K562 (cell line): Measurements from ENCODE around the gene MAP3K12. TPM values are rescaled to one million over a fixed set of nuclear protein-coding genes. Genes with fewer than 3 reads are reported as not detected.

Experiments used
- ATAC-seq: fragments of 200-7000 bp; cut with Tn5 transposase; 3 replicates; pipeline ENCODE4 v1.9.1; 2020; ENCODE audit warnings: moderate library complexity
- BruUV-seq: library from RNA; stranded (reverse); fragments of 400-500 nt; replicated peaks from 2 replicates; lab custom pipeline; 2021; lab: Mats Ljungman, UMichigan
- CTCF ChIA-PET: fragments of 300-600 bp; formaldehyde crosslinking; extraction: SDS; loops from one replicate; lab custom pipeline; 2021; ENCODE audit warnings: low intra/inter-chr PET ratio; lab: Yijun Ruan, JAX
- POLR2A ChIA-PET: fragments of 300-600, 350-650 bp; sonication (Branson Sonifier 250); formaldehyde crosslinking; extraction: SDS; loops from one replicate; lab custom pipeline; 2021; ENCODE audit warnings: antibody characterized with exemption, inconsistent platforms; lab: Yijun Ruan, JAX
- DNase-seq, 4 experiments: peaks; one replicate each; pipeline versions ENCODE4 v3.0.0 to v3.0.0-alpha.2; 2011 to 2018; ENCODE audit warnings: low spot score in 3 of 4, mixed read lengths in 3 of 4; ENCODE audit errors: extremely low read depth in 1 of 4
- FAIRE-seq: peaks from 2 replicates; lab custom pipeline; 2011; peaks lifted over from hg19 to GRCh38; lab: Jason Lieb, UNC
- H2AFZ ChIP-seq: 2 replicates; pipeline ENCODE4 v1.6.0; 2011; ENCODE audit warnings: low read depth, low read length, control low read depth, inconsistent platforms
- H3K27ac ChIP-seq: fragments of 200-600 bp; 3 replicates; pipeline ENCODE4 v1.8.0; 2011; ENCODE audit warnings: low read depth, mild to moderate bottlenecking, control low read depth, inconsistent platforms, low read length, moderate library complexity, mixed read lengths; ENCODE audit errors: extremely low read depth
- H3K27me3 ChIP-seq, 2 experiments: fragments of 300-600 bp in 1 of 2; 2 replicates in 1 of 2; 3 replicates in 1 of 2; pipeline versions ENCODE4 v1.6.0 to v1.8.0; 2011; ENCODE audit warnings: inconsistent platforms in 2 of 2, low read length in 2 of 2, mild to moderate bottlenecking in 1 of 2, mixed read lengths in 1 of 2, moderate library complexity in 1 of 2; ENCODE audit not compliant: control insufficient read depth in 2 of 2, insufficient read depth in 2 of 2
- H3K36me3 ChIP-seq: fragments of 300-600 bp; 3 replicates; pipeline ENCODE4 v1.8.0; 2011; ENCODE audit warnings: mild to moderate bottlenecking, low read length, inconsistent platforms; ENCODE audit not compliant: control insufficient read depth, insufficient read depth
- H3K4me1 ChIP-seq, 2 experiments: fragments of 200-600 bp in 1 of 2; replicated peaks in 1 of 2; 2 replicates in 1 of 2; 3 replicates in 1 of 2; pipeline versions ENCODE4 v1.5.1 to v1.8.0; 2011; ENCODE audit warnings: inconsistent platforms in 2 of 2, low read length in 2 of 2, mild to moderate bottlenecking in 1 of 2, mixed read lengths in 1 of 2, moderate library complexity in 1 of 2; ENCODE audit not compliant: control insufficient read depth in 2 of 2, insufficient read depth in 2 of 2
- H3K4me2 ChIP-seq: 2 replicates; pipeline ENCODE4 v1.6.1; 2011; ENCODE audit warnings: low read length, control low read depth, inconsistent platforms, mixed read lengths; ENCODE audit not compliant: insufficient read depth
- H3K4me3 ChIP-seq: fragments of 200-600 bp; sonication (generic), shearing (Covaris generic); 2 replicates; pipeline ENCODE4 v1.5.1; 2016; ENCODE audit warnings: control low read depth, inconsistent platforms
- H3K79me2 ChIP-seq: fragments of 200-600 bp; 3 replicates; pipeline ENCODE4 v1.8.0; 2011; ENCODE audit warnings: low read length, inconsistent platforms; ENCODE audit not compliant: control insufficient read depth, insufficient read depth
- H3K9ac ChIP-seq, 2 experiments: 2 replicates each; pipeline versions ENCODE4 v1.6.0 to v1.6.1; 2011; ENCODE audit warnings: low read depth in 2 of 2, low read length in 2 of 2, control low read depth in 1 of 2, inconsistent platforms in 1 of 2, mild to moderate bottlenecking in 1 of 2, mixed read lengths in 1 of 2; ENCODE audit not compliant: insufficient read depth in 1 of 2
- H3K9me1 ChIP-seq: one replicate; pipeline ENCODE4 v1.6.0; 2011; ENCODE audit warnings: inconsistent platforms, mild to moderate bottlenecking, low read length, moderate library complexity; ENCODE audit not compliant: control insufficient read depth, insufficient read depth
- H3K9me3 ChIP-seq: replicated peaks from 2 replicates; pipeline ENCODE4 v1.5.1; 2011; ENCODE audit warnings: low read depth, low read length, inconsistent platforms; ENCODE audit not compliant: control insufficient read depth, insufficient read depth
- H4K20me1 ChIP-seq: replicated peaks from 2 replicates; pipeline ENCODE4 v1.6.1; 2011; ENCODE audit warnings: low read length, inconsistent platforms, mixed read lengths; ENCODE audit not compliant: control insufficient read depth, insufficient read depth
- HOXB6 ChIP-seq: fragments of 250-450 bp; sonication (Bioruptor Pico); IDR thresholded peaks from 2 replicates; pipeline ENCODE4 v1.5.1; 2022; ENCODE audit warnings: mild to moderate bottlenecking, borderline replicate concordance
- SIRT6 ChIP-seq: IDR thresholded peaks from one replicate; pipeline ENCODE4 v1.6.1; 2012; ENCODE audit warnings: low read depth, mild to moderate bottlenecking, control low read depth, inconsistent platforms, low read length, moderate library complexity
- WGBS: fragments of 100-300 bp; shearing (Covaris generic); methylation state at CpG from one replicate; pipeline ENCODE4 v1.1.6; 2016; ENCODE audit warnings: low coverage, mixed read lengths; ENCODE audit not compliant: insufficient coverage; ENCODE audit errors: missing lambda C conversion rate; 5-methylcytosine and 5-hydroxymethylcytosine counted together
- in situ Hi-C: fragments of 300-500 bp; cut with MboI; formaldehyde crosslinking; loops from 4 replicates; pipeline ENCODE4 v1.15.0; 2018; ENCODE audit warnings: inconsistent platforms, mixed read lengths
- intact Hi-C: fragments of 100-400 bp; cut with micrococcal nuclease; formaldehyde crosslinking; loops from 2 replicates; pipeline ENCODE4 v1.14.2; 2022
- polyA plus RNA-seq, 8 experiments: library from polyadenylated mRNA; depleted of rRNA in 4 of 8; stranded (reverse) in 5 of 8; unstranded in 3 of 8; fragments of >200 nt; fragmentation: Nextera tagmentation in 2 of 8; fragmentation: Illumina TruSeq in 1 of 8; extraction: Ambion mirVana in 2 of 8; extraction: Trizol in 1 of 8; gene quantifications; 2 replicates each; pipeline versions ENCODE4 v1.2.1 to v1.2.3, GENCODE V29; 2011 to 2014; ENCODE audit warnings: inconsistent platforms in 1 of 8, missing spikeins in 1 of 8
- total RNA-seq, 7 experiments: library from RNA; depleted of rRNA in 6 of 7; stranded (reverse); fragments of >200 nt in 6 of 7; fragmentation: Illumina TruSeq in 2 of 7; extraction: Trizol in 2 of 7; gene quantifications; 2 replicates each; pipeline versions ENCODE4 v1.2.1 to v1.2.3, GENCODE V29; 2011 to 2021; ENCODE audit warnings: low replicate concordance in 1 of 7
- TF ChIP-seq, protein P1 (sequence below): IDR thresholded peaks from 3 replicates; pipeline ENCODE4 v1.6.1; 2011; ENCODE audit warnings: borderline replicate concordance, mild to moderate bottlenecking, moderate library complexity; ENCODE audit not compliant: insufficient read length; ENCODE audit errors: extremely low read depth
- TF ChIP-seq, protein P2 (sequence below), 2 experiments: fragments of 450-650 bp; IDR thresholded peaks; 2 replicates each; pipeline ENCODE4 v1.6.1; 2018; ENCODE audit warnings: mild to moderate bottlenecking in 2 of 2, low read depth in 1 of 2; ENCODE audit not compliant: partially characterized antibody in 2 of 2

The MAP3K12 gene
- total and polyA plus RNA-seq, 9 of the 15 experiments (the other 6 are each of a cell fraction or from before 2014, with no cell fraction given), result 0.10 to 2.4 (median 1.6) TPM

DNA sequence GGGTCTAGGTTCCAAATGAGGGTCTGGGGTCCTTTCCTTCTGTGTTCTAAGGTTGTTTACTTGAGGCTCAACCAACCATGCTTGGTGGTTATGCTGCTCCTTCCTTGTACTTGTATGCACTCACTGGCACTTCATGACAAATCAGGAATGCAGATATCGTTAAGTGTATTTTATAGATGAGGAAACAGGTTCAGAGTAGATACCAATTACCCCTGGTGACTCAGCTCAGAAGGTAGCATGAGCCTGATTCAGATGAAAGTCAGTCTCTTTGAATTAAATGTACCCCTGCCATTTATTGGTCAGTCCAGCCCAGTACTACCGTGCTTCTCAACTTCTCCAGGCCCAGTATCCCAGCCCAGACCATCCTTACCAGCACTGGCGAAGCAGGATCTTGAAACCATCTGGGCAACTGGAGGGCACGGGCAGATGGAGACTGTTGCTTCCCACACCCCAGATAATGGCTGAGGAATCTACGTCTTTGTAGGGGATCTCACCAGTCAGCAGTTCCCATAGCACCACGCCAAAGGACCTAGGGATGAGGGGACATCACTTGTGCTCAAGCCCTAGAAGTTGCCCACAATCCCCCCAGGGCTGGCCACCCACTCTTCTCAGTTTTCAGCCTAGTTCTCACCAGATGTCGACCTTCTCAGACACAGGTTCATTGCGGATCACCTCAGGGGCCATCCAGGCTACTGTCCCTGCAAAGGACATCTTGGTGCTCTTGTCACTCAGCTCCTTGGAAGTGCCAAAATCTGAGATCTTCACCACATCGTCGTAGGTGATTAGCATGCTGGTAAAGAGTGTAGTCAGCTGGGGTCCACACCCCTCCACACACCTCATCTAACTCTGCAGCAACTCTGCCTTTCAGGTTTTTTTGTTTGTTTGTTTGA, 14.3 kb downstream of the MAP3K12 start:
- 74% methylated on average over 10 of the region's 10 CpGs for WGBS
- FAIRE-seq (no peak), ATAC-seq (no peak)

DNA sequence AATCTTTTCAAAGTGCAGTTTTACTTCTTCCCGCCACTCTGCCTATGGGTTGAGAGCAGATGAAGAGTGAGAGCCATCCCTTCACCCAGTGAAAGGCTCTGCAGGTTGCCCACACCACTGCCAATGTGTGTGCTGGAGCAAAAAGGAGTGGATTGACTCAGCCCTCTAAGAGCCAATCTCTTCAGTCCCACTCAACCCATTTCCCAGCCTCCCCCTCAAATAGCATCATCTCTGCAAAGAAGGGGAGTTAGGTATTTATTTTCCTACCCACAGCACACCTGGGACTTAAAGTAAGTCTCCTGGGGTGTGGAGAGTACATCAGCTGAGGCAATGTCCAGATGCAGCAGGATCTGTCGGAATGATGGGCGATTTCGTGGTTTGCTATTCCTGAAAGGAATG, 15.3 kb downstream of the MAP3K12 start:
- POLR2A ChIA-PET, result interaction anchor here (0.6 to 7.1 kb wide), 6 partner anchors 8 to 428 kb away, joined by 3 to 99 read pairs (median 9); no protein-coding TSS in a partner anchor
- H3K27ac ChIP-seq, result no peak overlapping the region
- no TSS peak for BruUV-seq
- H3K4me3 ChIP-seq, result no peak overlapping the region
- H3K9me3 ChIP-seq, result no peaks in the 10 kb centered on the region
- DNase-seq (no peak), ATAC-seq (no peak), FAIRE-seq (peak; percentile 26)
- H3K9me1 ChIP-seq, result peaks cover 3% of the 10 kb centered on the region
- intact Hi-C loops (no loop called here), in situ Hi-C loops (no loop called here)
- CTCF ChIA-PET, result no interaction called here
- no peak overlapping the region for H3K4me2 ChIP-seq
- 95% methylated on average over 4 of the region's 4 CpGs for WGBS
- H3K4me1 ChIP-seq, result peaks cover 0 to 11% of the 10 kb centered on the region in 2 experiments; a peak in 2 of 5 replicates
- H3K36me3 ChIP-seq, result peaks cover 83% of the 10 kb centered on the region
- H3K9ac ChIP-seq, result no peak overlapping the region
- H4K20me1 ChIP-seq, result peaks cover 8% of the 10 kb centered on the region
- no peak overlapping the region for H2AFZ ChIP-seq
- no peaks in the 10 kb centered on the region for H3K27me3 ChIP-seq
- H3K79me2 ChIP-seq, result 0 out of 3 replicates have a peak, but pooled peaks cover 3% of the 10 kb centered on the region
- TF ChIP-seq, protein P1, sequence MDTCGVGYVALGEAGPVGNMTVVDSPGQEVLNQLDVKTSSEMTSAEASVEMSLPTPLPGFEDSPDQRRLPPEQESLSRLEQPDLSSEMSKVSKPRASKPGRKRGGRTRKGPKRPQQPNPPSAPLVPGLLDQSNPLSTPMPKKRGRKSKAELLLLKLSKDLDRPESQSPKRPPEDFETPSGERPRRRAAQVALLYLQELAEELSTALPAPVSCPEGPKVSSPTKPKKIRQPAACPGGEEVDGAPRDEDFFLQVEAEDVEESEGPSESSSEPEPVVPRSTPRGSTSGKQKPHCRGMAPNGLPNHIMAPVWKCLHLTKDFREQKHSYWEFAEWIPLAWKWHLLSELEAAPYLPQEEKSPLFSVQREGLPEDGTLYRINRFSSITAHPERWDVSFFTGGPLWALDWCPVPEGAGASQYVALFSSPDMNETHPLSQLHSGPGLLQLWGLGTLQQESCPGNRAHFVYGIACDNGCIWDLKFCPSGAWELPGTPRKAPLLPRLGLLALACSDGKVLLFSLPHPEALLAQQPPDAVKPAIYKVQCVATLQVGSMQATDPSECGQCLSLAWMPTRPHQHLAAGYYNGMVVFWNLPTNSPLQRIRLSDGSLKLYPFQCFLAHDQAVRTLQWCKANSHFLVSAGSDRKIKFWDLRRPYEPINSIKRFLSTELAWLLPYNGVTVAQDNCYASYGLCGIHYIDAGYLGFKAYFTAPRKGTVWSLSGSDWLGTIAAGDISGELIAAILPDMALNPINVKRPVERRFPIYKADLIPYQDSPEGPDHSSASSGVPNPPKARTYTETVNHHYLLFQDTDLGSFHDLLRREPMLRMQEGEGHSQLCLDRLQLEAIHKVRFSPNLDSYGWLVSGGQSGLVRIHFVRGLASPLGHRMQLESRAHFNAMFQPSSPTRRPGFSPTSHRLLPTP, result no peak
- TF ChIP-seq, protein P2, sequence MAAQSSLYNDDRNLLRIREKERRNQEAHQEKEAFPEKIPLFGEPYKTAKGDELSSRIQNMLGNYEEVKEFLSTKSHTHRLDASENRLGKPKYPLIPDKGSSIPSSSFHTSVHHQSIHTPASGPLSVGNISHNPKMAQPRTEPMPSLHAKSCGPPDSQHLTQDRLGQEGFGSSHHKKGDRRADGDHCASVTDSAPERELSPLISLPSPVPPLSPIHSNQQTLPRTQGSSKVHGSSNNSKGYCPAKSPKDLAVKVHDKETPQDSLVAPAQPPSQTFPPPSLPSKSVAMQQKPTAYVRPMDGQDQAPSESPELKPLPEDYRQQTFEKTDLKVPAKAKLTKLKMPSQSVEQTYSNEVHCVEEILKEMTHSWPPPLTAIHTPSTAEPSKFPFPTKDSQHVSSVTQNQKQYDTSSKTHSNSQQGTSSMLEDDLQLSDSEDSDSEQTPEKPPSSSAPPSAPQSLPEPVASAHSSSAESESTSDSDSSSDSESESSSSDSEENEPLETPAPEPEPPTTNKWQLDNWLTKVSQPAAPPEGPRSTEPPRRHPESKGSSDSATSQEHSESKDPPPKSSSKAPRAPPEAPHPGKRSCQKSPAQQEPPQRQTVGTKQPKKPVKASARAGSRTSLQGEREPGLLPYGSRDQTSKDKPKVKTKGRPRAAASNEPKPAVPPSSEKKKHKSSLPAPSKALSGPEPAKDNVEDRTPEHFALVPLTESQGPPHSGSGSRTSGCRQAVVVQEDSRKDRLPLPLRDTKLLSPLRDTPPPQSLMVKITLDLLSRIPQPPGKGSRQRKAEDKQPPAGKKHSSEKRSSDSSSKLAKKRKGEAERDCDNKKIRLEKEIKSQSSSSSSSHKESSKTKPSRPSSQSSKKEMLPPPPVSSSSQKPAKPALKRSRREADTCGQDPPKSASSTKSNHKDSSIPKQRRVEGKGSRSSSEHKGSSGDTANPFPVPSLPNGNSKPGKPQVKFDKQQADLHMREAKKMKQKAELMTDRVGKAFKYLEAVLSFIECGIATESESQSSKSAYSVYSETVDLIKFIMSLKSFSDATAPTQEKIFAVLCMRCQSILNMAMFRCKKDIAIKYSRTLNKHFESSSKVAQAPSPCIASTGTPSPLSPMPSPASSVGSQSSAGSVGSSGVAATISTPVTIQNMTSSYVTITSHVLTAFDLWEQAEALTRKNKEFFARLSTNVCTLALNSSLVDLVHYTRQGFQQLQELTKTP (IDR thresholded peaks at IDR 0.05; ENCODE audit: low read depth in 1 of 2, partially characterized antibody in 2 of 2), result no peak

More for the DNA sequence above, 14.3 kb downstream of the MAP3K12 start:
- H3K9ac ChIP-seq, result no peak overlapping the region; a peak in 1 of 4 replicates
- H3K9me1 ChIP-seq, result peaks cover 3% of the 10 kb centered on the region
- CTCF ChIA-PET, result no interaction called here
- no peak for DNase-seq
- intact Hi-C loops (no loop called here), in situ Hi-C loops (no loop called here)
- POLR2A ChIA-PET, result interaction anchor here (1.0 to 7.1 kb wide), 5 partner anchors 9 to 16 kb away, joined by 4 to 99 read pairs (median 5); partner anchors contain the start of genes MAP3K12 and TARBP2
- no peak overlapping the region for H2AFZ ChIP-seq
- H4K20me1 ChIP-seq, result peaks cover 8% of the 10 kb centered on the region
- peaks cover 73% of the 10 kb centered on the region for H3K36me3 ChIP-seq
- H3K9me3 ChIP-seq, result no peaks in the 10 kb centered on the region
- no peaks in the 10 kb centered on the region for H3K27me3 ChIP-seq
- H3K4me3 ChIP-seq, result no peak overlapping the region
- no peak overlapping the region for H3K4me2 ChIP-seq
- H3K27ac ChIP-seq, result no peak overlapping the region
- no TSS peak for BruUV-seq
- 0 out of 3 replicates have a peak, but pooled peaks cover 3% of the 10 kb centered on the region for H3K79me2 ChIP-seq
- H3K4me1 ChIP-seq, result peaks cover 0 to 11% of the 10 kb centered on the region in 2 experiments; a peak in 2 of 5 replicates
- TF ChIP-seq SIRT6, result peak; percentile 37
- TF ChIP-seq HOXB6 (CRISPR knock-in tag), result no peak
